Measurements from ENCODE around the gene ATP10B. TPM values are rescaled to one million over a fixed set of nuclear protein-coding genes. Genes with fewer than 3 reads are reported as not detected.

ATP10B gene
- total RNA-seq, 4 donors from 2014 or later = 63.5 to 112 (median 87.7) TPM

GRCh38 chr5:160514191-160514590, 337.8 kb downstream of the ATP10B start:
- Histone ChIP-seq H3K27ac (no peak overlapping the region), H3K9me3 (no peaks in the 10 kb centered on the region), H3K27me3 (no peaks in the 10 kb centered on the region), H3K4me1 (no peaks in the 10 kb centered on the region), H3K4me3 (no peak overlapping the region), H3K36me3 (no peaks in the 10 kb centered on the region)
- no peak for DNase-seq
- TF ChIP-seq CTCF (IDR thresholded peaks at IDR 0.05) = no peak
- no peak for TF ChIP-seq POLR2A (IDR thresholded peaks at IDR 0.05)

DNA sequence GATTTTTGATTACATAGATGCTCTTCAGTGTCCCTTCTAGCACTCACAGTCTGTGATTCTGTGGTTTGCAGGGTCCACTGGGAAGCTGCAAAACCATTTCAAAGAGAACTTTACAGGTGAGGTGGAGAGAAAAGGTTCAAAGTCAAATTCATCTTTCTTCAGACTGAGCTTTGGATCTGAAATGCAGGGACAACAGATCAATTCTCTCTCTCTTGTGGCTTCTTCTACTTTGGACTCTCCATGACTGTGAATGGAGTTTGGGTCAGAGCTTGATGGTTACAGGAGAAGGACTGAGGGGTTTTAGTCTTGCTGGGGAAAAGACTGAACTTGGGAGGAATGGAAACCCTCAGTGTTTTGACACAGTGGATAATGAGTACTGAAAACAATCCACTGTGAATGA, 338.5 kb downstream of the ATP10B start:
- Histone ChIP-seq H3K4me3 (no peak overlapping the region), H3K27me3 (no peaks in the 10 kb centered on the region), H3K36me3 (no peaks in the 10 kb centered on the region), H3K27ac (no peak overlapping the region), H3K4me1 (no peaks in the 10 kb centered on the region), H3K9me3 (no peaks in the 10 kb centered on the region)
- DNase-seq = no peak
- no peak for TF ChIP-seq CTCF (IDR thresholded peaks at IDR 0.05)
- TF ChIP-seq POLR2A (IDR thresholded peaks at IDR 0.05) = no peak

Measured in Peyer's patch (tissue), 4 donors.